GM18858 (cell line): ENCODE results near the gene PYCARD.

ENCODE experiments used
- ATAC-seq: cut with Tn5 transposase; IDR thresholded peaks from one replicate; pipeline ENCODE4 v1.9.1; 2021; ENCODE audit not compliant: unreplicated experiment

PYCARD gene

DNA sequence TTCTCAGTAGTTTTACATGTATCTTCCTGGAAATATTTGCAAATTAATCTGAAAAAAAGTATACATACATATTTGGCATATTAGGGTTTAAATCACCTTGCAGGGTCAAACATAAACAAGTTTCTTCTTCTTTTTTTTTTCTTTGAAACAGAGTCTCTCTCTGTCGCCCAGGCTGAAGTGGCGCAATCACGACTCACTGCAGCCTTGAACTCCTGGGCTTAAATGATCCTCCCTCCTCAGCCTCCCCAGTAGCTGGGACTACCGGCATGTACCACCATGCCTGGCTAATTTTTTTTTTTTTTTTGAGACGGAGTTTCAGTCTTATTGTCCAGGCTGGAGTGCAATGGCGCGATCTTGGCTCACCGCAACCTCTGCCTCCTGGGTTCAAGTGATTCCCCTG lies 35.2 kb downstream of the PYCARD start:
- no peak for ATAC-seq

DNA sequence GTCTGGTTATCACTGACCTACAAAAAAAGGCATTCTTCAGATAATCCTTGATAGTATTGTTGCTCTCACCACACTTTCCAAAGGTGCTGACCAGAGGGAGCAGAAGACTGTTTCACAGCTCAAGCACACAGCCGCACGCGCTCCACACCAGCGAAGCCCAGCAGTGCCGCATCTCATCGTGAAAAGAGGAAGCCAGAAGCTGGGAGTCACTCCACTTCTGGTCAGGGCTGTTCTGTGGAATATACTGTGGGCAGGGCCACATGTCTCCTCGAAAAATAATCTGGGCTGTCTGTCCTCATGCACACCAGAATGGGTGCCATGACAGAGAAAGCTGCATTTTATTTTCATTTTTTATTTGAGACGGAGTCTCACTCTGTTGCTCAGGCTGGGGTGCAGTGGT lies 45.4 kb downstream of the PYCARD start:
- no peak for ATAC-seq
